GM12878 (cell line): ENCODE results near the gene METRNL. TPM values are rescaled to one million over a fixed set of nuclear protein-coding genes. Genes with fewer than 3 reads are reported as not detected.

Experiments
- ATAC-seq: fragments of 200-7000 bp; cut with Tn5 transposase; 3 replicates; pipeline ENCODE4 v1.9.1; 2020; ENCODE audit warnings: mild to moderate bottlenecking, moderate library complexity
- BruUV-seq: library from RNA; stranded (reverse); fragments of 400-500 nt; replicated peaks from 2 replicates; lab custom pipeline; 2021; lab: Mats Ljungman, UMichigan
- CTCF ChIA-PET: fragments of 300-600 bp; sonication (Branson Sonifier 250); formaldehyde crosslinking; extraction: SDS; loops from one replicate; lab custom pipeline; 2021; ENCODE audit warnings: inconsistent platforms; lab: Yijun Ruan, JAX
- POLR2A ChIA-PET: fragments of 350-600 bp; formaldehyde crosslinking; extraction: SDS; loops from one replicate; lab custom pipeline; 2021; ENCODE audit warnings: inconsistent platforms; lab: Charles Lee
- RAD21 ChIA-PET: fragments of 300-600 bp; sonication (Branson Sonifier 250); formaldehyde crosslinking; loops from one replicate; lab custom pipeline; 2023; ENCODE audit warnings: antibody characterized with exemption; ENCODE audit not compliant: unreplicated experiment; lab: Charles Lee
- SMC1A ChIA-PET: fragments of 300-600 bp; sonication (Branson Sonifier 250); formaldehyde crosslinking; loops from one replicate; lab custom pipeline; 2023; ENCODE audit not compliant: unreplicated experiment, uncharacterized antibody; lab: Charles Lee
- DNase-seq: peaks from one replicate; pipeline ENCODE4 v3.0.0-alpha.2; 2011; ENCODE audit warnings: low read depth, low spot score
- FAIRE-seq: peaks from 3 replicates; lab custom pipeline; 2011; peaks lifted over from hg19 to GRCh38; lab: Jason Lieb, UNC
- H2AFZ ChIP-seq: 2 replicates; pipeline ENCODE4 v1.6.0; 2011; ENCODE audit warnings: low read depth, low read length, control low read depth; ENCODE audit not compliant: control insufficient read depth
- H3K27ac ChIP-seq: 2 replicates; pipeline ENCODE4 v1.5.1; 2011; ENCODE audit warnings: control low read depth; ENCODE audit not compliant: control insufficient read depth, insufficient read depth
- H3K27me3 ChIP-seq, 2 experiments: replicated peaks in 1 of 2; 2 replicates each; pipeline versions ENCODE4 v1.6.0 to v1.6.1; 2011; ENCODE audit warnings: low read length in 1 of 2; ENCODE audit not compliant: control insufficient read depth in 2 of 2, insufficient read depth in 2 of 2
- H3K36me3 ChIP-seq, 2 experiments: 2 replicates each; pipeline ENCODE4 v1.5.1; 2011; ENCODE audit warnings: low read length in 1 of 2; ENCODE audit not compliant: control insufficient read depth in 2 of 2, insufficient read depth in 2 of 2
- H3K4me1 ChIP-seq: 2 replicates; pipeline ENCODE4 v1.6.1; 2011; ENCODE audit warnings: mild to moderate bottlenecking, low read length, moderate library complexity, mixed read lengths; ENCODE audit not compliant: control insufficient read depth, insufficient read depth
- H3K4me2 ChIP-seq: 2 replicates; pipeline ENCODE4 v1.6.0; 2011; ENCODE audit warnings: control low read depth; ENCODE audit not compliant: control insufficient read depth, insufficient read depth
- H3K4me3 ChIP-seq: fragments of 200-600 bp; sonication (generic); 2 replicates; pipeline ENCODE4 v1.5.1; 2016
- H3K79me2 ChIP-seq: 2 replicates; pipeline ENCODE4 v1.6.0; 2011; ENCODE audit warnings: low read length; ENCODE audit not compliant: control insufficient read depth, insufficient read depth
- H3K9ac ChIP-seq: 2 replicates; pipeline ENCODE4 v1.8.0; 2011; ENCODE audit warnings: low read length, control low read depth, mixed read lengths; ENCODE audit not compliant: control insufficient read depth, insufficient read depth
- H3K9me3 ChIP-seq: replicated peaks from 3 replicates; pipeline ENCODE4 v1.5.1; 2011; ENCODE audit warnings: mild to moderate bottlenecking, low read length; ENCODE audit not compliant: control insufficient read depth, insufficient read depth
- H4K20me1 ChIP-seq: 2 replicates; pipeline ENCODE4 v1.6.0; 2011; ENCODE audit not compliant: control insufficient read depth, insufficient read depth
- CEBPB ChIP-seq, 2 experiments: fragments of 150-350 bp in 1 of 2; IDR thresholded peaks; 2 replicates each; pipeline ENCODE4 v1.6.1; 2012 to 2014; ENCODE audit warnings: low read depth in 2 of 2, low read length in 2 of 2, borderline replicate concordance in 1 of 2, inconsistent platforms in 1 of 2
- E4F1 ChIP-seq: fragments of 450-650 bp; IDR thresholded peaks from 2 replicates; pipeline ENCODE4 v1.6.1; 2018; ENCODE audit warnings: borderline replicate concordance, mild to moderate bottlenecking; ENCODE audit not compliant: partially characterized antibody
- FOXK2 ChIP-seq: fragments of 450-650 bp; IDR thresholded peaks from 2 replicates; pipeline ENCODE4 v1.6.1; 2017; ENCODE audit warnings: mild to moderate bottlenecking, moderate library complexity
- HCFC1 ChIP-seq: fragments of 150-350 bp; IDR thresholded peaks from 2 replicates; pipeline ENCODE4 v1.6.1; 2014; ENCODE audit warnings: low read length
- IKZF2 ChIP-seq, 2 experiments: fragments of 450-650 bp; IDR thresholded peaks; 2 replicates each; pipeline ENCODE4 v1.6.1; 2017; ENCODE audit warnings: mild to moderate bottlenecking in 2 of 2, moderate library complexity in 2 of 2
- IRF4 ChIP-seq: IDR thresholded peaks from 2 replicates; pipeline ENCODE4 v1.6.1; 2011; ENCODE audit warnings: low read depth, low read length
- KDM1A ChIP-seq: fragments of 200-600 bp; sonication (generic); IDR thresholded peaks from 2 replicates; pipeline ENCODE4 v1.6.1; 2016; ENCODE audit warnings: borderline replicate concordance
- LARP7 ChIP-seq: fragments of 450-650 bp; IDR thresholded peaks from 2 replicates; pipeline ENCODE4 v1.6.1; 2017; ENCODE audit warnings: mild to moderate bottlenecking
- MEF2B ChIP-seq: fragments of 450-650 bp; IDR thresholded peaks from 2 replicates; pipeline ENCODE4 v1.6.1; 2018; ENCODE audit warnings: mild to moderate bottlenecking, moderate library complexity; ENCODE audit not compliant: partially characterized antibody, poor library complexity, severe bottlenecking
- MXI1 ChIP-seq: fragments of 150-350 bp; IDR thresholded peaks from 2 replicates; pipeline ENCODE4 v1.6.1; 2011; ENCODE audit warnings: low read depth, mild to moderate bottlenecking, inconsistent platforms, low read length, improper control_type of control experiment
- POLR2AphosphoS2 ChIP-seq: IDR thresholded peaks from 2 replicates; pipeline ENCODE4 v1.6.1; 2011; ENCODE audit warnings: low read depth, mild to moderate bottlenecking, low read length, improper control_type of control experiment, moderate library complexity
- RAD51 ChIP-seq: fragments of 450-650 bp; IDR thresholded peaks from 2 replicates; pipeline ENCODE4 v1.6.1; 2016; ENCODE audit warnings: moderate library complexity, mild to moderate bottlenecking, inconsistent platforms
- RBBP5 ChIP-seq: fragments of 200-600 bp; sonication (generic); conservative IDR thresholded peaks from 2 replicates; pipeline ENCODE4 v1.6.1; 2016
- RCOR1 ChIP-seq: conservative IDR thresholded peaks from 2 replicates; pipeline ENCODE4 v1.6.1; 2012; ENCODE audit warnings: low read depth, low read length, improper control_type of control experiment
- SP1 ChIP-seq: IDR thresholded peaks from one replicate; pipeline ENCODE4 v1.6.1; 2011; ENCODE audit warnings: low read depth, low read length
- SUZ12 ChIP-seq: fragments of 200-600 bp; sonication (generic); IDR thresholded peaks from one replicate; pipeline ENCODE4 v1.6.1; 2018; ENCODE audit warnings: antibody characterized with exemption, mild to moderate bottlenecking; ENCODE audit not compliant: unreplicated experiment
- ZNF687 ChIP-seq: fragments of 450-650 bp; IDR thresholded peaks from 2 replicates; pipeline ENCODE4 v1.6.1; 2017; ENCODE audit warnings: mild to moderate bottlenecking, moderate library complexity
- ZSCAN29 ChIP-seq: fragments of 450-650 bp; IDR thresholded peaks from 2 replicates; pipeline ENCODE4 v1.6.1; 2017; ENCODE audit warnings: mild to moderate bottlenecking, moderate library complexity
- ZZZ3 ChIP-seq: IDR thresholded peaks from 2 replicates; pipeline ENCODE4 v1.6.1; 2011; ENCODE audit warnings: low read depth; ENCODE audit not compliant: control insufficient read depth, insufficient read length
- WGBS: methylation state at CpG from one replicate; pipeline ENCODE4 v1.1.6; 2016; ENCODE audit warnings: low lambda C conversion rate; ENCODE audit not compliant: insufficient replicate concordance, insufficient coverage; ENCODE audit errors: missing lambda C conversion rate; 5-methylcytosine and 5-hydroxymethylcytosine counted together
- in situ Hi-C: fragments of 300-500 bp; cut with MboI; formaldehyde crosslinking; loops from 9 replicates; pipeline ENCODE4 v1.14.3; 2018; ENCODE audit warnings: mixed read lengths
- intact Hi-C: fragments of 100-400 bp; cut with micrococcal nuclease; formaldehyde crosslinking; loops from one replicate; pipeline ENCODE4 v1.14.2; 2022; ENCODE audit not compliant: unreplicated experiment
- polyA plus RNA-seq, 11 experiments: library from polyadenylated mRNA; depleted of rRNA in 4 of 11; unstranded in 6 of 11; stranded (reverse) in 5 of 11; fragments of >200 nt; fragmentation: Nextera tagmentation in 4 of 11; fragmentation: Illumina TruSeq in 1 of 11; extraction: Ambion mirVana in 4 of 11; extraction: Trizol in 1 of 11; gene quantifications; 1 replicate in 1 of 11; 2 replicates in 10 of 11; pipeline versions ENCODE4 v1.2.1 to v1.2.3, GENCODE V29; 2011 to 2016; ENCODE audit warnings: inconsistent platforms in 2 of 11, missing spikeins in 2 of 11, low read depth in 1 of 11
- total RNA-seq, 4 experiments: library from RNA; depleted of rRNA in 3 of 4; stranded (reverse); fragments of >200 nt in 3 of 4; fragmentation: Illumina TruSeq in 1 of 4; extraction: Trizol in 1 of 4; gene quantifications; 2 replicates each; pipeline versions ENCODE4 v1.2.1 to v1.2.3, GENCODE V29; 2013 to 2021

Gene METRNL
- total and polyA plus RNA-seq, 10 of the 15 experiments (the other 5 are each of a cell fraction or from before 2014, with no cell fraction given): 0.05 to 3.7 (median 0.48) TPM; not detected in 2

- Histone ChIP-seq H3K4me3 (no peak overlapping the region), H3K9me3 (no peaks in the 10 kb centered on the region), H2AFZ (no peak overlapping the region), H3K4me1 (no peaks in the 10 kb centered on the region; the same call in 1 of the 2 replicates), H3K27ac (no peak overlapping the region), H3K36me3 (no peaks in the 10 kb centered on the region), H3K4me2 (no peak overlapping the region), H4K20me1 (no peaks in the 10 kb centered on the region; the same call in 1 of the 2 replicates), H3K9ac (no peak overlapping the region), H3K27me3 (peaks cover 3 to 5% of the 10 kb centered on the region in 2 experiments; a peak in 3 of 4 replicates), H3K79me2 (no peaks in the 10 kb centered on the region)
- BruUV-seq: no TSS peak
- FAIRE-seq (no peak), DNase-seq (no peak), ATAC-seq (no peak)
- intact Hi-C loops: no loop called here
- WGBS: 37% methylated on average over 10 of the region's 22 CpGs
- ChIA-PET POLR2A (no interaction called here), RAD21 (no interaction called here), CTCF (no interaction called here), SMC1A (no interaction called here)
- in situ Hi-C loops: no loop called here
- TF ChIP-seq KDM1A (no peak), RCOR1 (no peak), IRF4 (no peak), POLR2AphosphoS2 (no peak), ZZZ3 (no peak), RBBP5 (no peak), SUZ12 (no peak), FOXK2 (no peak), CEBPB (IDR thresholded peaks at IDR 0.05; ENCODE audit: borderline replicate concordance in 1 of 2, low read depth in 2 of 2, low read length in 2 of 2) (no peak), E4F1 (no peak), ZNF687 (no peak), MXI1 (no peak), IKZF2 (IDR thresholded peaks at IDR 0.05) (no peak), MEF2B (no peak), RAD51 (no peak), ZSCAN29 (no peak), HCFC1 (no peak), LARP7 (no peak), SP1 (no peak)
Measured at GRCh38 chr17:83101805-83102480, 22.5 kb downstream of the METRNL start.
